ENCODE measurements around the gene CYP4B1. TPM values are rescaled to one million over a fixed set of nuclear protein-coding genes. Genes with fewer than 3 reads are reported as not detected.
A peak's percentile ranks its signal among the peaks of the same experiment; 100 is the strongest.

Gene CYP4B1
- total RNA-seq, 4 donors from 2014 or later, result 578 to 1,081 (median 834) TPM

DNA sequence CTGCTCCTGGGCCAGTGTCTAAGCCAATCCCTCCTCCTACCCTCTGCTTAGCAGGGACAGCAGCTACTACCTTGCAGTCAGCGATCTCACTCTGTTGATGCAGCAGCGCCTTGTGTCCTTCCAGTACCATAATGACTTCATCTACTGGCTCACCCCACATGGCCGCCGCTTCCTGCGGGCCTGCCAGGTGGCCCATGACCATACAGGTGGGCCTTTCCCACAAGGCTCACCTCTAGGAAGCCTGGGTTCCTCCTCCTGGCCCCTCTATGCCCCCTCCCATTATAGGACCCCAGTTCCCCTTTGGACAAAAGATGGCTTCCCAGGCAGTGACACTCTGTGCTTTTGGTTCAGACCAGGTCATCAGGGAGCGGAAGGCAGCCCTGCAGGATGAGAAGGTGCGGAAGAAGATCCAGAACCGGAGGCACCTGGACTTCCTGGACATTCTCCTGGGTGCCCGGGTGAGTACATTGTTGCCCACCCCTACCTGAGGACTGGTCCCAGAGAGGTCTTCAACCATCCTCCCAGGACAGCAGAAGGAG, 15.1 kb downstream of the CYP4B1 start:
- no peak for DNase-seq (ENCODE audit: low spot score in 2 of 2)
- H3K27me3 ChIP-seq, result no peaks in the 10 kb centered on the region
- H3K4me3 ChIP-seq, result no peak overlapping the region
- H3K9me3 ChIP-seq, result peaks cover 0 to 3% (median 0%) of the 10 kb centered on the region in 4 donors
- H3K27ac ChIP-seq, result peak overlapping the region in 1 of 4 donors; percentile 46
- 91 to 92% methylated on average over 9 of the region's 9 CpGs for WGBS, 2 donors
- peaks cover 0 to 70% (median 0%) of the 10 kb centered on the region in 3 donors for H3K36me3 ChIP-seq
- peaks cover 0 to 18% (median 0%) of the 10 kb centered on the region in 4 donors for H3K4me1 ChIP-seq
- no peak for TF ChIP-seq EP300 (IDR thresholded peaks at IDR 0.05)
- TF ChIP-seq, protein P1, sequence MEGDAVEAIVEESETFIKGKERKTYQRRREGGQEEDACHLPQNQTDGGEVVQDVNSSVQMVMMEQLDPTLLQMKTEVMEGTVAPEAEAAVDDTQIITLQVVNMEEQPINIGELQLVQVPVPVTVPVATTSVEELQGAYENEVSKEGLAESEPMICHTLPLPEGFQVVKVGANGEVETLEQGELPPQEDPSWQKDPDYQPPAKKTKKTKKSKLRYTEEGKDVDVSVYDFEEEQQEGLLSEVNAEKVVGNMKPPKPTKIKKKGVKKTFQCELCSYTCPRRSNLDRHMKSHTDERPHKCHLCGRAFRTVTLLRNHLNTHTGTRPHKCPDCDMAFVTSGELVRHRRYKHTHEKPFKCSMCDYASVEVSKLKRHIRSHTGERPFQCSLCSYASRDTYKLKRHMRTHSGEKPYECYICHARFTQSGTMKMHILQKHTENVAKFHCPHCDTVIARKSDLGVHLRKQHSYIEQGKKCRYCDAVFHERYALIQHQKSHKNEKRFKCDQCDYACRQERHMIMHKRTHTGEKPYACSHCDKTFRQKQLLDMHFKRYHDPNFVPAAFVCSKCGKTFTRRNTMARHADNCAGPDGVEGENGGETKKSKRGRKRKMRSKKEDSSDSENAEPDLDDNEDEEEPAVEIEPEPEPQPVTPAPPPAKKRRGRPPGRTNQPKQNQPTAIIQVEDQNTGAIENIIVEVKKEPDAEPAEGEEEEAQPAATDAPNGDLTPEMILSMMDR (IDR thresholded peaks at IDR 0.05), result no peak
- no peak for TF ChIP-seq POLR2A (IDR thresholded peaks at IDR 0.05)

DNA sequence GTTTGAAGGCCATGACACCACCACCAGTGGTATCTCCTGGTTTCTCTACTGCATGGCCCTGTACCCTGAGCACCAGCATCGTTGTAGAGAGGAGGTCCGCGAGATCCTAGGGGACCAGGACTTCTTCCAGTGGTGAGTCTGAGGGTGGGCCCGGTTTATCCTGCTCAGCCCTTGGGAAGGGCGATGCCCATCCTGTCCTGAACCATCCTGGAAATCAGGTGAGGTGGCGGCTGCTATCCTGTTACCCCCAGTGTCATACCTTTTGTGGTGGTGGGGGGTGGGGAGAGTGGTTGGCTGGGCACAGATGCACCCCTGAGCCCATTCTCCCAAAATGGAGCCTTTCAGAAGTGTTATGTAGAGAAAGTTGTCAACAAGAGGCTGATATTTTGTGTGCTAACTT, 16.3 kb downstream of the CYP4B1 start:
- Histone ChIP-seq H3K4me1 (peaks cover 0 to 18% (median 0%) of the 10 kb centered on the region in 4 donors), H3K36me3 (peaks cover 0 to 76% (median 0%) of the 10 kb centered on the region in 3 donors), H3K9me3 (no peaks in the 10 kb centered on the region), H3K27ac (peak overlapping the region in 1 of 4 donors; percentile 28), H3K27me3 (no peaks in the 10 kb centered on the region), H3K4me3 (no peak overlapping the region)
- no peak for DNase-seq (ENCODE audit: low spot score in 2 of 2)
- 88 to 97% methylated on average over 6 of the region's 6 CpGs for WGBS, 2 donors
- TF ChIP-seq, protein P1 (IDR thresholded peaks at IDR 0.05), result no peak
- TF ChIP-seq EP300 (IDR thresholded peaks at IDR 0.05) (no peak), POLR2A (IDR thresholded peaks at IDR 0.05) (no peak)

DNA sequence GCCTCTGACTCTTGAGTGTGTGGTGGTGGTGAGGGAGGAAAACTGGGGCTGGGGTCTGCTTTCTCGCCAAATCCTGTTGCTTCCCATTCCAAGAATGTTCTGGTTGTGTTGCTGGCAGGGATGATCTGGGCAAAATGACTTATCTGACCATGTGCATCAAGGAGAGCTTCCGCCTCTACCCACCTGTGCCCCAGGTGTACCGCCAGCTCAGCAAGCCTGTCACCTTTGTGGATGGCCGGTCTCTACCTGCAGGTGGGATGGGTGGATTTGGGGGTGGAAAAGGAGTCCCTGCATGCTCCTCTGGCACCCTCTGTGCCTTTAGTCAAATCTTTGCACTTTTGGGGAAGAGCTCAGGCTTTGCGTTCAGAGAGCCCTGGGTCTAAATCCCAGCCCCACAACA, 18.1 kb downstream of the CYP4B1 start:
- 81 to 99% methylated on average over 5 of the region's 5 CpGs for WGBS, 2 donors
- Histone ChIP-seq H3K27me3 (no peaks in the 10 kb centered on the region), H3K9me3 (no peaks in the 10 kb centered on the region), H3K4me1 (peaks cover 0 to 7% (median 0%) of the 10 kb centered on the region in 4 donors), H3K36me3 (peaks cover 0 to 78% (median 0%) of the 10 kb centered on the region in 3 donors), H3K4me3 (no peak overlapping the region), H3K27ac (no peak overlapping the region)
- TF ChIP-seq, protein P1 (IDR thresholded peaks at IDR 0.05), result no peak
- no peak for TF ChIP-seq EP300 (IDR thresholded peaks at IDR 0.05)
- no peak for TF ChIP-seq POLR2A (IDR thresholded peaks at IDR 0.05)
- DNase-seq (ENCODE audit: low spot score in 2 of 2), result no peak

DNA sequence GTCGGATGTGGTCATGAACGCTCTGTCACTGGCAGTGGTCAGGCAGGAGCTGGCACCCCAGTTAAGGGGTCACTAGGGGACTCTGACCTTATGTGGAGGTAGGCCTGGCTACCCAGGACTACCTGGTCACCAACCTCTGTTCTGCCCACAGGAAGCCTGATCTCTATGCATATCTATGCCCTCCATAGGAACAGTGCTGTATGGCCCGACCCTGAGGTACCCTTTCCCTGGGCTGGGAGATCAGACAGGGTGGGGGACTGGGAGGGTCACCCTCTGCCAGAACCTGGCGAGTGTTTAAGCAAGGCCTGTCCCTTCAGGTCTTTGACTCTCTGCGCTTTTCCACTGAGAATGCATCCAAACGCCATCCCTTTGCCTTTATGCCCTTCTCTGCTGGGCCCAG, 19.0 kb downstream of the CYP4B1 start:
- no peak for DNase-seq (ENCODE audit: low spot score in 2 of 2)
- Histone ChIP-seq H3K4me1 (no peaks in the 10 kb centered on the region), H3K9me3 (no peaks in the 10 kb centered on the region), H3K4me3 (no peak overlapping the region), H3K36me3 (peaks cover 0 to 71% (median 0%) of the 10 kb centered on the region in 3 donors), H3K27ac (no peak overlapping the region), H3K27me3 (no peaks in the 10 kb centered on the region)
- 65 to 93% methylated on average over 5 to 6 of the region's 6 CpGs for WGBS, 2 donors
- no peak for TF ChIP-seq EP300 (IDR thresholded peaks at IDR 0.05)
- TF ChIP-seq, protein P1 (IDR thresholded peaks at IDR 0.05), result no peak
- TF ChIP-seq POLR2A (IDR thresholded peaks at IDR 0.05), result no peak

DNA sequence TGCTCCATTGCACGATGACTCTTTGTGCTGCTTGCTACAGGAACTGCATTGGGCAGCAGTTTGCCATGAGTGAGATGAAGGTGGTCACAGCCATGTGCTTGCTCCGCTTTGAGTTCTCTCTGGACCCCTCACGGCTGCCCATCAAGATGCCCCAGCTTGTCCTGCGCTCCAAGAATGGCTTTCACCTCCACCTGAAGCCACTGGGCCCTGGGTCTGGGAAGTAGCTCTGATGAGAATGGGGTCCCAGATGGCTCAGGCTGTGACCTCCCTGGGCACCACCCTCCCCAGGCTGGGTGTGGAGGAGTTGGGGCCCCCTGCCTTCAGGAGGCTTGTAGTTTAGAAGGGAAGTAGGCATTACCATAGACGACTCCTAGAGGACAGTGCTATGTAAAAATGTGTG, 19.7 kb downstream of the CYP4B1 start:
- no peak overlapping the region for H3K27ac ChIP-seq
- H3K36me3 ChIP-seq, result peaks cover 0 to 64% (median 0%) of the 10 kb centered on the region in 3 donors
- H3K4me1 ChIP-seq, result no peaks in the 10 kb centered on the region
- H3K4me3 ChIP-seq, result no peak overlapping the region
- TF ChIP-seq POLR2A (IDR thresholded peaks at IDR 0.05) (no peak), EP300 (IDR thresholded peaks at IDR 0.05) (no peak)
- TF ChIP-seq, protein P1 (IDR thresholded peaks at IDR 0.05), result no peak
- H3K27me3 ChIP-seq, result no peaks in the 10 kb centered on the region
- 87 to 90% methylated on average over 5 of the region's 5 CpGs for WGBS, 2 donors
- H3K9me3 ChIP-seq, result no peaks in the 10 kb centered on the region
- DNase-seq (ENCODE audit: low spot score in 2 of 2), result no peak

Data from tibial nerve (tissue), 4 donors.